Measurements from ENCODE around the gene NEURL1B.

The NEURL1B gene

GRCh38 chr5:172740428-172741205 is 99.6 kb downstream of the NEURL1B start:
- DNase-seq (ENCODE audit: low read depth), result peak; percentile 91
- TF ChIP-seq CTCF (IDR thresholded peaks at IDR 0.05; ENCODE audit: insufficient read depth, low read depth, low read length, missing control alignments), result no peak
- H3K4me3 ChIP-seq (ENCODE audit: low read length), result no peak overlapping the region
